Esophagus muscularis mucosa (tissue), 4 donors: ENCODE data around the gene PRR20E. TPM values are rescaled to one million over a fixed set of nuclear protein-coding genes. Genes with fewer than 3 reads are reported as not detected.

ENCODE experiments used
- DNase-seq: peaks from one replicate; pipeline ENCODE4 v3.0.0-alpha.2; 2017; ENCODE audit errors: extremely low spot score
- H3K27ac ChIP-seq, 4 donors: fragments of 200-600 bp; sonication (generic); replicated peaks in 1 of 4; 1 replicate in 3 of 4; 2 replicates in 1 of 4; pipeline ENCODE4 v1.5.1; 2016 to 2019; ENCODE audit warnings: mild to moderate bottlenecking in 1 of 4
- H3K27me3 ChIP-seq, 4 donors: fragments of 200-600 bp; sonication (generic); one replicate each; pipeline versions ENCODE4 v1.5.1 to v1.6.0; 2016 to 2019
- H3K36me3 ChIP-seq, 4 donors: fragments of 200-600 bp; sonication (generic); one replicate each; pipeline ENCODE4 v1.5.1; 2016 to 2019
- H3K4me1 ChIP-seq, 4 donors: fragments of 200-600 bp; sonication (generic); one replicate each; pipeline ENCODE4 v1.5.1; 2016 to 2019
- H3K4me3 ChIP-seq, 4 donors: fragments of 200-600 bp; sonication (generic); 1 replicate in 2 of 4; 2 replicates in 2 of 4; pipeline ENCODE4 v1.5.1; 2016 to 2019; ENCODE audit warnings: mild to moderate bottlenecking in 4 of 4, moderate library complexity in 1 of 4
- H3K9me3 ChIP-seq, 4 donors: fragments of 200-600 bp; sonication (generic); 1 replicate in 3 of 4; 2 replicates in 1 of 4; pipeline ENCODE4 v1.5.1; 2016 to 2019
- EP300 ChIP-seq: sonication (generic); formaldehyde crosslinking; IDR thresholded peaks from one replicate; pipeline ENCODE4 v1.6.1; 2017; ENCODE audit warnings: antibody characterized with exemption
- POLR2A ChIP-seq: fragments of 450-650 bp; IDR thresholded peaks from one replicate; pipeline ENCODE4 v1.6.1; 2017; ENCODE audit warnings: antibody characterized with exemption, moderate library complexity, mild to moderate bottlenecking, low read depth
- POLR2AphosphoS5 ChIP-seq, 2 donors: sonication (generic); formaldehyde crosslinking; IDR thresholded peaks; one replicate each; pipeline ENCODE4 v1.6.1; 2017; ENCODE audit warnings: antibody characterized with exemption in 2 of 2
- WGBS: methylation state at CpG from one replicate; pipeline ENCODE4 v1.1.5; 2018; 5-methylcytosine and 5-hydroxymethylcytosine counted together
- intact Hi-C: fragments of 100-400 bp; cut with DNase I; formaldehyde crosslinking; loops from one replicate; pipeline ENCODE4 v1.15.1; 2023
- small RNA-seq, 3 donors: library from RNA; depleted of rRNA; stranded (forward); fragments of <200 nt; gene quantifications; one replicate each; pipeline ENCODE3, GENCODE V24; 2016
- total RNA-seq, 4 donors: library from RNA; depleted of rRNA; stranded (reverse); fragments of >200 nt; gene quantifications; one replicate each; pipeline versions ENCODE4 v1.1.0 to v1.2.1, GENCODE V29; 2016
- TF ChIP-seq, protein P1 (sequence below), 3 experiments: fragments of 200-600 bp in 2 of 3; fragments of 450-650 bp in 1 of 3; sonication (generic) in 2 of 3; IDR thresholded peaks; one replicate each; pipeline ENCODE4 v1.5.1; 2017 to 2019; ENCODE audit warnings: antibody characterized with exemption in 3 of 3, mild to moderate bottlenecking in 2 of 3, moderate library complexity in 1 of 3

The PRR20E gene
- total RNA-seq, 4 donors from 2014 or later: not detected

DNA sequence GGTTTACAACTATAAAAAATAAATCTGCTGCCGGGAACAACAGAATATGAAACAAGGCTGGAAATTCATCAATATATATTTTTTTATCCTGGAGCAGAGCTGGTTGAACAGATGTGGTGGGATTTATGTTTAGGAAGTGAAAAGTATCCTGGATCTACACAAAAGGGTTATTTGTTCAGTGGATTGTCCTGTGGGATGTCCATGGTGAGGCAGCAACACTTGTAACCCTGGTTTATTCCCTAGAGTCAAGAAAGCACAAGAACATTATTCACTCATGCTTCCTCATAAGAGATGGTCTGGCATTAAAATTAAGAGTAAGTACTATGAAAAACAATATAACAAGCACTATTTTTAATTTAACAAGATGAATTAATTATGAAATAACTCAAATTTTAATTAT, 46.0 kb downstream of the PRR20E start:
- no peak overlapping the region for H3K4me3 ChIP-seq
- H3K9me3 ChIP-seq: no peaks in the 10 kb centered on the region
- H3K27ac ChIP-seq: no peak overlapping the region
- TF ChIP-seq EP300: no peak
- TF ChIP-seq POLR2AphosphoS5 (IDR thresholded peaks at IDR 0.05): no peak
- no peak for TF ChIP-seq POLR2A
- TF ChIP-seq, protein P1, sequence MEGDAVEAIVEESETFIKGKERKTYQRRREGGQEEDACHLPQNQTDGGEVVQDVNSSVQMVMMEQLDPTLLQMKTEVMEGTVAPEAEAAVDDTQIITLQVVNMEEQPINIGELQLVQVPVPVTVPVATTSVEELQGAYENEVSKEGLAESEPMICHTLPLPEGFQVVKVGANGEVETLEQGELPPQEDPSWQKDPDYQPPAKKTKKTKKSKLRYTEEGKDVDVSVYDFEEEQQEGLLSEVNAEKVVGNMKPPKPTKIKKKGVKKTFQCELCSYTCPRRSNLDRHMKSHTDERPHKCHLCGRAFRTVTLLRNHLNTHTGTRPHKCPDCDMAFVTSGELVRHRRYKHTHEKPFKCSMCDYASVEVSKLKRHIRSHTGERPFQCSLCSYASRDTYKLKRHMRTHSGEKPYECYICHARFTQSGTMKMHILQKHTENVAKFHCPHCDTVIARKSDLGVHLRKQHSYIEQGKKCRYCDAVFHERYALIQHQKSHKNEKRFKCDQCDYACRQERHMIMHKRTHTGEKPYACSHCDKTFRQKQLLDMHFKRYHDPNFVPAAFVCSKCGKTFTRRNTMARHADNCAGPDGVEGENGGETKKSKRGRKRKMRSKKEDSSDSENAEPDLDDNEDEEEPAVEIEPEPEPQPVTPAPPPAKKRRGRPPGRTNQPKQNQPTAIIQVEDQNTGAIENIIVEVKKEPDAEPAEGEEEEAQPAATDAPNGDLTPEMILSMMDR (IDR thresholded peaks at IDR 0.05): no peak
- no peaks in the 10 kb centered on the region for H3K4me1 ChIP-seq
- no peaks in the 10 kb centered on the region for H3K27me3 ChIP-seq
- DNase-seq: no peak
- 83% methylated on average over 1 of the region's 1 CpG for WGBS
- intact Hi-C loops: no loop called here
- H3K36me3 ChIP-seq: no peaks in the 10 kb centered on the region

Small RNA genes lying within 50 kb of the gene (small RNA-seq; reads per million reads assigned to genes)
- gene PRR20FP: 0 reads per million in 3 donors

Other genes with a start within 250 kb of the PRR20E start
- gene PRR20A, start 26.3 kb upstream of the PRR20E start, total RNA-seq: not detected
- gene PRR20B, start 19.7 kb upstream of the PRR20E start, total RNA-seq: not detected
- gene PRR20C, start 13.1 kb upstream of the PRR20E start, total RNA-seq: not detected
- gene PRR20D, start 6.6 kb upstream of the PRR20E start, total RNA-seq: not detected